Ishikawa (cell line): ENCODE results near the gene FCRL5.

Experiments
- EGR1 ChIP-seq: IDR thresholded peaks from 2 replicates; pipeline ENCODE4 v1.6.1; 2012
- EP300 ChIP-seq: IDR thresholded peaks from 2 replicates; pipeline ENCODE4 v1.6.1; 2012; ENCODE audit warnings: borderline replicate concordance
- FOXM1 ChIP-seq: IDR thresholded peaks from 2 replicates; pipeline ENCODE4 v1.6.1; 2012; ENCODE audit warnings: low read depth, borderline replicate concordance
- RAD21 ChIP-seq: IDR thresholded peaks from 2 replicates; pipeline ENCODE4 v1.6.1; 2012; ENCODE audit warnings: low read depth
- TAF1 ChIP-seq: IDR thresholded peaks from 2 replicates; pipeline ENCODE4 v1.6.1; 2012; ENCODE audit warnings: low read depth, mild to moderate bottlenecking
- TCF12 ChIP-seq: IDR thresholded peaks from 2 replicates; pipeline ENCODE4 v1.6.1; 2012; ENCODE audit warnings: low read depth
- TEAD4 ChIP-seq: IDR thresholded peaks from 2 replicates; pipeline ENCODE4 v1.6.1; 2012
- YY1 ChIP-seq: IDR thresholded peaks from 2 replicates; pipeline ENCODE4 v1.6.1; 2012; ENCODE audit warnings: low read depth
- ZBTB7A ChIP-seq: IDR thresholded peaks from 2 replicates; pipeline ENCODE4 v1.6.1; 2012; ENCODE audit warnings: low read depth
- TF ChIP-seq, protein P1 (sequence below): IDR thresholded peaks from 2 replicates; pipeline ENCODE4 v1.6.1; 2012
- TF ChIP-seq, protein P2 (sequence below): IDR thresholded peaks from 2 replicates; pipeline ENCODE4 v1.6.1; 2012

DNA sequence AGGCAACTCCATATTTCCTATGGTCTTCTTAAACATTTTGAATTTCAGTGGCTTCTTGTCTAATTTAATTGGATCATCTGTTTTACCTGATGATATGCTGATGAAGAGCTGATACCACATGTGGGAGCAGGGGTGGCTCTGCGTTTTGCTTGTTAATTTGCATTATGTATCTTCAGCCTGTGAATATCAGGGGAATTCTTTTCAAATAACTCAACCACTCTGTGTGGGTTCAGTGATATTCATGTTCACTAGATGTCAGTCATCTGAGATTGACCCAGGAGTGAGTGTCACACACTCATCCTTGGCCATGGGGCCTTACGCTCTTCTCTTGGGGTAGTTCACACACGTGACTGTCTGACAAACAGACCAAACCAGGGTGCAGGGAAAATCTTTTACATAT is 83.0 kb downstream of the FCRL5 start:
- TF ChIP-seq TEAD4, result no peak
- TF ChIP-seq ZBTB7A, result no peak
- TF ChIP-seq, protein P1, sequence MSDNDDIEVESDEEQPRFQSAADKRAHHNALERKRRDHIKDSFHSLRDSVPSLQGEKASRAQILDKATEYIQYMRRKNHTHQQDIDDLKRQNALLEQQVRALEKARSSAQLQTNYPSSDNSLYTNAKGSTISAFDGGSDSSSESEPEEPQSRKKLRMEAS, result no peak
- no peak for TF ChIP-seq EGR1
- TF ChIP-seq EP300, result no peak
- no peak for TF ChIP-seq TCF12
- TF ChIP-seq YY1, result no peak
- no peak for TF ChIP-seq TAF1
- TF ChIP-seq RAD21, result no peak
- TF ChIP-seq, protein P2, sequence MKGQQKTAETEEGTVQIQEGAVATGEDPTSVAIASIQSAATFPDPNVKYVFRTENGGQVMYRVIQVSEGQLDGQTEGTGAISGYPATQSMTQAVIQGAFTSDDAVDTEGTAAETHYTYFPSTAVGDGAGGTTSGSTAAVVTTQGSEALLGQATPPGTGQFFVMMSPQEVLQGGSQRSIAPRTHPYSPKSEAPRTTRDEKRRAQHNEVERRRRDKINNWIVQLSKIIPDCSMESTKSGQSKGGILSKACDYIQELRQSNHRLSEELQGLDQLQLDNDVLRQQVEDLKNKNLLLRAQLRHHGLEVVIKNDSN, result no peak
- no peak for TF ChIP-seq FOXM1
